Medulla oblongata (tissue), 1 donor: ENCODE data around the gene MSI1.
"Not testable (repeated sequence)": the region's sequence is repeated elsewhere in the genome, so short reads cannot be mapped to it uniquely, and the experiment has no call there.

Experiments
- DNase-seq: peaks from one replicate; pipeline ENCODE4 v3.0.0-alpha.2; 2015; ENCODE audit errors: extremely low spot score

MSI1 gene

DNA sequence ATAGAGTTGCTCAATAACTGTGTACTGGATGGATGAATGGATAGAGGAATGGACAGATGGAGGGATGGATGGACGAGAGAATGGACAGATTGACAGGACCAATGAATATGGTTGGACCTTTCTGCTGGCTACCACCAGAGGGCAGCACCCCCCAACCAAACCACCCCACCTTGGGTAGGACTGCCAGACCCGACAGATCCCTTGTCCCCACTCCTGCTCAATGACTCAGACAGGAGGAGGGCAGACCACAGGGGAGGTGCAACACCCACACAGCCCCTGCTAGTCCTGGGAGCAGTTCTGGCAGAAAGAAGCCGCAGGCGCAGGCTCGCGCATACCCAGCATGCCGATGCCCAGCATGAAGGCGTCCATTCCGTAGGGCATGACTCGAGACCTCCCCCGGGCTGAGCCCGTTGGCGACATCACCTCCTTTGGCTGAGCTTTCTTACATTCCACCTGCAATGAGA, 12.4 kb downstream of the MSI1 start:
- DNase-seq = peak; percentile 79

DNA sequence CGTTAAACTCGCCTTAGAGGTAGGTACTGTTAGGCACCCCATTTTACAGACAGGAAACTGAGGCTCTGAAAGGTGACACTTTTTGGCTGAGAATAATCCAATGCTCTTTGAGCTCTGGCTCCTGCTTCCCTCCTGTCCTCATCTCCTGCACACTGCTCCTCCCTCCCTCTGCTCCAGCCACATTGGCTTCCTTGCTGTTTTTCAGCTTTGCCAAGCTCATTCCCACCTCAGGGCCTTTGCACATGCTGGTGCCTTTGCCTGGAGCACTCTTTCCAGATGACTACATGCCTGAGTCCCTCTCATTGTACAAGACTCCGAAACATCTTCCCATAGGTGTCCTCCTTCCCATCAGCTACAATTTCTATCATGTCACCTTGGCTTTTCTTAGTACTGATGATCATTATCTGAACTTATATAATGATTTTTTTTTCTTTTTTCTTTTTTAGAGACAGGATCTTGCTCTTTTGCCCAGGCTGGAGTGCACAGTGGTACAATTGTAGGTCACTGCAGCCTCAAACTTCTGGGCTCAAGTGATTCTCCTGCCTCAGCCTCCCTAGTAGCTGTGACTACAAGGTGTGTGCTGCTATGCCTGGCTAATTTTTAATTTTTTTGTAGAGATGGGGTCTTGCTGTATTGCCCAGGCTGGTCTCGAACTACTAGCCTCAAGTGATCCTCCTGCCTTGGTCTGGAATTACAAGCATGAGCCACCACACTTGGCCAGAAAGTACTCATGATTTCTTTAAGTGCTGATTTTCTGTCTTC, 15.2 kb downstream of the MSI1 start:
- no peak for DNase-seq

- DNase-seq = no peak
Observed at GRCh38 chr12:120353136-120353535, 15.8 kb downstream of the MSI1 start.

DNA sequence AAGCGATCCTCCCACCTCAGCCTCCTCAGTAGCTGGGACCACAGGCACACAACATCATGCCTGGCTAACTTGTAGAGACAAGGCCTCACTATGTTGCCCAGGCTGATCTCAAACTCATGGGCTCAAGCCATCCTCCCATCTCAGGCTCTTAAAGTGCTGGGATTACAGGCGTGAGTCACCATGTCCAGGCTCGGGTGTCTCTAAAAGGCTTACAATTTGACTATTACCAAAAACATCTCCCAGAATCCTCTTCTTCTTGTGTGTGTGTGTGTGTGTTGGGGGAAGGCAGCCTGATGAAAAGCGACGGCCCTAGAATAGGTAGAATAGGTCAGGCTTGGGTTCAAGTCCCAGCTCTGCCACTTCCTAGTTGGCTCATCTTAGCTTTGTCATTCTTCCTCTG, 16.8 kb downstream of the MSI1 start:
- no peak for DNase-seq

GRCh38 chr12:120350576-120351350, 18.2 kb downstream of the MSI1 start:
- DNase-seq = peak; percentile 32

- DNase-seq = no peak
Observed at GRCh38 chr12:120347766-120348165, 21.2 kb downstream of the MSI1 start.

GRCh38 chr12:120346681-120347080, 22.3 kb downstream of the MSI1 start:
- DNase-seq = no peak

GRCh38 chr12:120346031-120346430, 22.9 kb downstream of the MSI1 start:
- DNase-seq = no peak

DNA sequence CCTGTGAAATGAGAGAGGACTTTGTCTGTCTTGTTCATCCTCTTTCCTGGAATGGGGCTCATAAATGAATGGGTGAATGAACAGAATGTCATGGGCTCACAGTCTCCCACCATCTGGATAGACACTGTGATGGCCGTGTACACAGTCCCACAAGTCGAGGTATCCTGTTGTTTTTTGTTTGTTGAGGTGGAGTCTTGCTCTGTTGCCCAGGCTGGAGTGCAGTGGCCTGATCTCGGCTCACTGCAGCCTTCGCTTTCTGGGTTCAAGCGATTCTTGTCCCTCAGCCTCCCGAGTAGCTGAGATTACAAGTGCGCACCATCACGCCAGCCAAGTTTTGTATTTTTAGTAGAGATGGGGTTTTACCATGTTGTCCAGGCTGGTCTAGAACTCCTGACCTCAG, 25.3 kb downstream of the MSI1 start:
- DNase-seq = no peak

DNA sequence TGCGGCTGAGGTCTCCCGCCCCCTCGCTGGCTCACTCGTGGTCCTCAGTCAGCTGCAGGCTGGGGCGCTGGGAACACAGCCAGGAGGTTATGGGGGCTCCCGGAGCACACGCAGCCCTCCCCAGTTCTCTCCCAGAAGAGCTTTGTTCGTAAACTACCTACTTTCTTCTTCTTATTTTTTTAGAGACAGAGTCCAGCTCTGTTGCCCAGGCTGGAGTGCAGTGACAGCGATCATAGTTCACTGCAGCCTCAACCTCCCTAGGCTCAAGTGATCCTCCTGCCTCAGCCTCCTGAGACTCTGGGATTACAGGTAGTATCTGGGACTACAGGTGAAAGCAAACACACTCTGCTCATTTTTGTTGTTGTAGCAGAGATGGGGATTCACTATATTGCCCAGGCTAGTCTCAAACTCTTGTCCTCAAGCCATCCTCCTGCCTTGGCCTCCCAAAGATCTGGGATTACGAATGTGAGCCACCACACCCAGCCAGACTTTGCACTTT, 25.9 kb downstream of the MSI1 start:
- no peak for DNase-seq

DNA sequence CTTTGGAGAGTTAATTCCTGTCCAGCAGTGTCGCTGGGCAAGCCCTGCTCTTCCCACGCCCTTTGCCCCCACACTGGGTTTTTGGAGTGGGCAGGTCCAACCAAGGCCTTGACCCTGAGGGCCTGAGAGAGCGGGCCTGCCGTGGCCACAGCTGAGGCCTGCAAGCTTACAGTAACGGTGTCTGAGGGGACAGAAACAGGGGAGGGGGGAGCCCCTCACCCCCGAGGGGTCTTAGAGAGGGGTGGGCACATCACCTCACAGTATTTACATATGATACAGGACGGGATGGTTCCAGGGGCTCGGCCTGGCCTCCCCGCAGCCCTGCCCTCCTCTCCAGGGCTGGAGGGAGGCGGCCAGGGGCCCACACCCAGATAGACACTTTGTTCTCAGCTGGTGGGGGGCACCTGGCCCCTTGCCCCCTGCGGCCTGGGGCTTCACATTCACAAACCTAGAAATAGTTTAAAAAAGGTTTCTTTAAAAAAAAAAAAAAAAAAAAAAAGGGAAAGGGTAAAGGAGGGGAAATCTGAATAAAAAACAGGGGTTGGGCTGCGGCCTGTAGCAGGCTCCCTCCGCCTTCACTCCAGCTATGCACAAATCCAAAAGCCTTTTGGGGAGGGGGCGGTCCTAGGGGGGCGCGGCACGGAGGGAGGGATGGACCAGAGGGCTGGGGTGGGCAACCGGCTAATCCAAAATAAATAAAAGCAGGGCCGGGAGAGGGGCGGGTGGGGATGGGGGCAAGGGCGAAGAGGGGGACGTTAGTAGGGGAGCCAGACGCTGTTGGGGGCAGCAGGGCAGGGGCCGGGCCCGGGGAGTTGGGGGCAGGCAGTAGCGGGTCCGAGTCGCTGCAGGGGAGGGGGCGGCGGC, 26.6 kb downstream of the MSI1 start:
- DNase-seq = no peak

DNA sequence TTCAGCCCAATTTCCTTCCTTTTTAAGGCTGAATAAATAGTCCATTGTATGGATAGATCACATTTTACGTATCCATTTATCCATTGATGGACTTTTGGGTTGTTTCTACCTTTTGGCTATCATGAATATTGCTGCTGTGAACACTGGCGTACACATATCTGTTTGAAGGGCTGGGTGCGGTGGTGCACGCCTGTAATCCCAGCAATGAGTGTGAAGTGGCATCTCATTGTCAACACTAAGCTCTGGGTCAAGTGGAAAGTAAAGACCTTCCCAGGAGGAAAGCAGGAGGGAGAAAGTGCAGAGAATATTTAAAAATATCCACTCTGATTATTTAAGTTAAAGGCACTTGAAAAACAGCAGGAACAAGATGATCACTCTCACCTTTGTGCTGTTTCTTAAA, 29.7 kb downstream of the MSI1 start:
- DNase-seq = no peak

- no peak for DNase-seq
Observed at GRCh38 chr12:120337730-120338129, 31.2 kb downstream of the MSI1 start.

GRCh38 chr12:120336392-120336791, 32.6 kb downstream of the MSI1 start:
- DNase-seq = not testable (repeated sequence)

DNA sequence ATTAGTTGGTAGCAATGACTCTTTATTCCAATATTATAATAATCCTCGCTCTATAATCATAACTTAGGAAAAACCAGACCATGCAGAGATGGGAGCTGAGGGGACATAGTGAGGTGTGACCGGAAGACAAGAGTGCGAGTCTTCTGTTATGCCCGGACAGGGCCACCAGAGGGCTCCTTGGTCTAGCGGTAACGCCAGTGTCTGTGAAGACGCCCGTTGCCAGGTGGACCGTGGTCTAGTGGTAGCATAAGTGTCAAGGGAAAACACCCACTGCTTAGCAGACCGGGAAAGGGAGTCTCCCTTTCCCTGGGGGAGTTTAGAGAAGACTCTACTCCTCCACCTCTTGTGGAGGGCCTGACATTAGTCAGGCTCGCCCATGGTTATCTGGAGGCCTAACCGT, 33.5 kb downstream of the MSI1 start:
- peak; percentile 23 for DNase-seq

DNA sequence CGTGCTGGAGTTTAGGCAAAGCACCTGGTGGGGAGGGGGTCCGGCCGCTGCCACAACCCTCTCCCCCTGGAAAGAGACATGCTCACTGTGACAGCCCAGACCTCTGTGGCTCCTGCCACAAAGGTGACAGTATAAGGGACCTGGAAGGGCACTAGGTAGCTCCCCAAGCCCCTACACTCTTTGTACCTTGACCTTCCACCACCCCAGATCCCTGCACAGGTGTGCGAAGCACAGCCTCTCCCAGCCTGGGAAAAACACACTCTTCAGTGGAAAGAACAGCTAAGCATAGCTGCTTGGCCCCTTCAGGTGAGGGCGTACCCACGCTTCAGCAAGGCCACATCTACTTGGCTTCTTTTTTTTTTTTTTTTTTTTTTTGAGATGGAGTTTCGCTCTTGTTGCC, 36.4 kb downstream of the MSI1 start:
- DNase-seq = no peak

- no peak for DNase-seq
Observed at GRCh38 chr12:120332041-120332440, 36.9 kb downstream of the MSI1 start.

DNA sequence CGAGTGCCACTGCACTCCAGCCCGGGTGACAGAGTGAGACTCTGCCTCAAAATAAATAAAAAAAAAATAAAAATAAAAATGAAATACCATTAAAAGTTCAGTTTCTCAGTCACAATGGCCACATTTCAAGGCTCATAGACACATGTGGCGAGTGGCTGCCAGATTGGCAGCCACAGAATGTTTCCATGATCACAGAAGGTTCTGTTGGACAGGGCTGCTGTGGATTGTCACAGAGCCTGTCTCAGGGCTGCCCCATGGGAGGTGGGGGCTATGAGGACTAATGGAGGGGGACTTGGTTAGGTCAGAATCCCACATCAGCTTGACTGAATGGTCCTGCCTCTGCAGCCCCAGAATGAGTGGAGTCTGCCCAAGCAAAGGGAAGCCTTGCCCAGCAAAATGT, 37.6 kb downstream of the MSI1 start:
- no peak for DNase-seq

DNA sequence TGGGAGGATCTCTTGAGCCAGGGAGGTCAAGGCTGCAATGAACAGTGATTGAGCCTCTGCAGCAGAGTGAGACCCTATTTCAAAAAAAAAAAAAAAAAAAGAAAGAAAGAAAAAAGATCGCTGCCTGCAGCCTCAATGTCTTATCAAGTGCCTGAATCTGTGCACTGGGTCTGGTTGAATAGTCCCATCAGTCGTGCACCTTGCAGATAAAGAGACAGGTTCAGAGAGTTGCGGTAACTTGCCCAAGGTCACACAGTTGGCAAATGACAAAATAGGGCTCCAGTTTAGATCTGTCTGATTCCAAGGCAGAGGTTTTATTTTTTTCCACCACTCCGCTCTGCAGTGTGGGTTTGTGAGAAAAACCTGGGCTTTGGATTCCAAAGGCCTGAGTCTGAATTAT, 40.7 kb downstream of the MSI1 start:
- no peak for DNase-seq

DNA sequence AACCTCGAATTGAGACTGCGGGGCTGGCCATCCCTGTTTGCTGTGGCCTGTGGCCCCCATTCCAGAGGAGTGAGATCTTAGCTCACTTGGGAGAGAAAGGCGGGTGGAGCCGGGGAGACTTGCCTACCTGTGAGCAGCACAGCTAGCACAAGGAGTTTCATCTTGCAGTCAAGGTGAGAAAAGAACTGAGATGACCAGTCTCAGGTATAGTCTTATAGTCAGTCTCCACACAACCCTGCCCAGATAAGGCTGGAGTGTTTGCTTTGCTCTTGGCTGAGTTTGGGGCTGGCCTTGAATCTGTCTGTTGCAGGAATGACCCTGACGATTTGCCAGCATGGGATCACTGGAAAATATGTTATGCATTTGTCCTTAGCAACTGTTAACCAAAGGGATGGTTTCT, 41.4 kb downstream of the MSI1 start, which contains the start of gene PLA2G1B:
TSS of gene PLA2G1B (minus strand) at position 187 of the 400 bp plus-strand sequence. CDS start at position 161, 26 bp downstream.
- no peak for DNase-seq

DNA sequence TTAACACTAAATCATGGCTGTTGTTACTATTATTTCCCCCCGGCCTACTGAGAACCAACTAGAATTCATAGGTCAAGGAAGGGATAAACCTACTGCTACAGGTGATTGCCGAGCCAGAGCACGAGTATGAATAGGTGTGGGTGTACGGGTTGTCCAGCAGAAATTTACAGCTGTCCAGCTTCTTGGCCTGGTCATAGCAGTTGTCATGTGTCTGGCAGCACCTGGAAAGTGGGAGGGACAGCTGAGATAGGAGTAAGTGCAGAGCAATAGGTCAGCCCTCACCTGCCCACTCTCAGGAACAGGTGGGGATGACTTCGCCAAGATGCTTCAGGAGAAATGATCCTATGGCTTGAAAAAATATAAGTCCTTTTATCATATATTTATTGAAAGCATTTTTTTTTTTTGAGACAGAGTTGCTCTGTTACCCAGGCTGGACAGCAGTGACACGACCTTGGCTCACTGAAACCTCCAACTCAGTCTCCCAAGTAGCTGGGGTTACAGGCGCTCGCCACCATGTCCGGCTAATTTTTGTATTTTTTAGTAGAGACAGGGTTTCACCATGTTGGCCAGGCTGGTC, 44.0 kb downstream of the MSI1 start:
- DNase-seq = no peak

GRCh38 chr12:120323772-120324171, 45.2 kb downstream of the MSI1 start:
- DNase-seq = no peak
